GM19468 (cell line): ENCODE results near the gene CPVL.

Experiments used
- ATAC-seq: cut with Tn5 transposase; IDR thresholded peaks from one replicate; pipeline ENCODE4 v1.9.1; 2021; ENCODE audit warnings: mild to moderate bottlenecking, moderate library complexity, moderate number of reproducible peaks; ENCODE audit not compliant: unreplicated experiment; ENCODE audit errors: extremely low read depth

The CPVL gene

DNA sequence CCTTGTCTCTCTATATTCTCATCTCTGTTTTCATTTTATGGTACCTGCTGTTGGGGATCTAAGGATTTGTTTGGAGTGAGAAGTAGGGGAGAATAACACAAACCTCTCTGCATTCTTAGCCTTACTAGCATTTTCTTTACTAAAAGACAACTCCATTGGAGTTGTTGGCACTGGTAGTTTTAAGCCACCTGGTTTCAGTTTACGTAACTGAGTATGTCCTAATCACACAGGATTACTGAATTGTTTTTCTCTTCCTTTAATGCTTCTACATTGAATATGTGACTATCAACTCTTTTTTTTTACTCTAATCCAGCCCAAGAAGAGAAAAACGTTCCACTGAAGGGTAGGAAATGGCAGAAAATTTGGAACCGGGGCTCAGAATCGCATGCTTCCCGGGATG lies 158.2 kb downstream of the CPVL start:
- no peak for ATAC-seq

DNA sequence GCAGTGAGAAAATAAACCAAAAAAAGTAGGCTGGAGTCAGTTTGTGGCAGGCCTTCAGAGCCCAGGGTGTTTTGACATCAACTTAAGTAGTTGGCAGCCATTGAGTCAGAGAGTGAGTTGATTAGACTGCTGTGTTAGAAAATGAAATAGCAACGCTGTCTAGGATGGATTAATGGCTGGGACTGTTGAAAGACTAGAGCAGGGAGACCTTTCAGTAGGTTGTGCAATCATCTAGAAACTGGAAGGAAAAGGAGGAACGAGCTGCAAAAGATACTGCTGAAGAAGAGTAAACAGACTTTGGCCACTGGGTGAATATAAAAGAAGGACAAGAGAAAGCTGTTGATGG lies 159.6 kb downstream of the CPVL start:
- no peak for ATAC-seq

- no peak for ATAC-seq
Measured at GRCh38 chr7:28986028-28986764, 160.1 kb downstream of the CPVL start.

DNA sequence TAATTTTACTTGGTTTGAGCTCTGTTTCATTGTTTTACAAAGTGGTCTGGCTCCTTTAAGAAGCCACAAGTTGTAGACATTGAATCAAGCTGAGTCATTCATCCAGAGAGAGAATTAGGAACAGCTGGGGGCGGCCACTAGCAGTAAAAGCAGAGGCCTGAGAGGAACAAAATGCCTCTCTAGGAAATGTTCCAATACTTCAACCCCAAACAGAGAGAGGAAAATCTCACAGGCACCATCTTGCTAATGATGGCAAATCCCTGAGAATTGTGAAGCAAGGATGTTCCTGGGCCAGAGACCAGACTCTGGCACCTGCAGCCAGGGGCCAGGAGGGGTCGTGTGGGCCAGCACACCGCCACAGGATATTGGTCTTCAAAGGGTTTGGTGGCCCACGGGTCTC lies 161.7 kb downstream of the CPVL start:
- no peak for ATAC-seq

DNA sequence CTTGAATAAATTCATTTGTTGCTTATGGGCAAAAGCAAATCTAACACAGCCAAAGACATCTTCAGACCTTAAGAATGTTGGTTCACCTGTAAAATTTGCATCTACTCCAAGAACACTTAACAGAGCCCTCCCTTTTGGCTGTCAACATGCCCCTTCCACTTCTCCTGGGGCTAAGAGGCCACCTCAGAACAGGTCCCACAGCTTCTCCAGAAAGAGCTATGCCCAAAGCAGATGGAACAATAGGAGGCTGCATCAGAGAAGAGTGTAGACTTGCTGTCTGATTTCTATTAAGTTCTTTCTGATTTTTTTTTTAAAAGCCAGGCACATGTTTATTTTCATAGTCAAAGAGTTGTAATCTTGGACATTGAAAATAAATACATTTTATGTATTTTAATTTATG lies 162.1 kb downstream of the CPVL start:
- ATAC-seq: no peak

DNA sequence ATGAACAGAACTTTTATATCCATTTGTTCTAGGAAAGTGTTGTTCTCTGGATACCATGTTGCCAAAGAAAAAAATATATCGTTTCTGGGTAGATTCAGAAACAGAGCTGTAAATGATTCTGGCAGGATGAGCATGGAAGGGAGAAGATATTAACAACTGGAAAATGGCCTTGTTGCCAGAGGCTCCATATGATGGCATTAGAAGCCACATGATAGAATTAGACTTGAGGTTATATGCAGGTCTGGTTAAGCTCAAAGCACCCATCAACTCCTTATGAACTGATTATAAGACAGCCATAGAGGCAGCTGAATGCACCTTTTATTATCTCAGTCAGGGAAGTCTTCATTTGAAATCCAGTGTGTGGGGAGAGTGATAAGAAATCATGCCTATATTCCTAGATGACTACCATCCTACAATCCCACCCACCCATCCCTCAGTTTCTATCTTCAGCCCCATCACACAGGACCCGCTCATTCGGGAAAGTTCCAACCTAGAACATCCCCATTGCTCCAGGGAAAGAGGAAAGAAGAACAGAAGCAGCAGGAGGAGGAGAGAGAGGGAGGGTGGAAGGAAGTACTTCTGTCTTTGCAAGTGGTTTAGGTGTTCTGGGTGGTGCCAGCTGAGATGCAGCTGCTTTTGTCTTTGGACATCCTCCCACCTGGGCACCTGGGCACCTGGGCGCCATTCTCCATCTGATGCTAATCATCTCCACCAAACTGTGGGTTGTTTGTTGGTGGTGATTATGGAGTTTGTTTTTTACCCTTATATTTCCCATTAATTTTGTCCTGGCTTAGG lies 162.7 kb downstream of the CPVL start:
- ATAC-seq: no peak

- ATAC-seq: no peak
Measured at GRCh38 chr7:28981161-28981465, 165.2 kb downstream of the CPVL start.

GRCh38 chr7:28980451-28981160 lies 165.7 kb downstream of the CPVL start:
- no peak for ATAC-seq

DNA sequence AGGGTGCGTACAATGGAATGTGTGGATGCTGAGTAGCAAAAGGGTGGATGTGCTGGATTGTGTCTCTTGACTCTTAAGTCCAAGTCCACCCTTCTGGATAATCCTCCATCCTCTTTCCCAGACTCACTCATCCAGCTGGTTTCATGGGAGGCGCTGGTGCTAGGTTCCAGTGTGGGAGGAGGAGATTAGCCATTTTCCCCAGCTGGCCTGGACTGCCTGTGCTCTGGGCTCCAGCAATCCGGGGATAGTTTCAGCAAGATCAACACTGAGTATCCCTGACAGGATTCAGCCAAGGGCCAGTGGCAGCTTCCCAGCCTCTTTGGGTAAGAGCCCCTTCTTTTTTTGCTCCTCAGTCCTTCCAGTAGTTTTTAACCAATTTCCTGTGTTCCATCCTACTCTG lies 166.6 kb downstream of the CPVL start:
- ATAC-seq: no peak

DNA sequence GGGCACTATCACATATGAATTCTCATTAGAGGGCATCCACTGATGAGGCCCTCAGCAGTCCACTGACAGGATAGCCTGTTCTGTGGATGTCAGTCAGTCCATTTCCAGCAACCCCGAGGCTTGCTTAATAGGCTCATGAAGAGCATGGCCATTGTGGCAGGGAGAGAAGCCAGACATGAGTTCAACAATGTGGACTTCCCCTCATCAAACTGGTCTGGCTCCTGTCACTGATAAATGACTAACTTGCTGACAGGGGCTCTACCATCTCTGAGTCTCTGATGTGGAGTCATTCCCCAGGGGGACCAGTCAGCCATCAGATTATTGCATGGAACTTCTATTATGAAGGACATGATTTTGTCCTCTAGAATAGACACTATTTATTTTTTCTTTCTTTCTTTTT lies 168.5 kb downstream of the CPVL start:
- no peak for ATAC-seq

DNA sequence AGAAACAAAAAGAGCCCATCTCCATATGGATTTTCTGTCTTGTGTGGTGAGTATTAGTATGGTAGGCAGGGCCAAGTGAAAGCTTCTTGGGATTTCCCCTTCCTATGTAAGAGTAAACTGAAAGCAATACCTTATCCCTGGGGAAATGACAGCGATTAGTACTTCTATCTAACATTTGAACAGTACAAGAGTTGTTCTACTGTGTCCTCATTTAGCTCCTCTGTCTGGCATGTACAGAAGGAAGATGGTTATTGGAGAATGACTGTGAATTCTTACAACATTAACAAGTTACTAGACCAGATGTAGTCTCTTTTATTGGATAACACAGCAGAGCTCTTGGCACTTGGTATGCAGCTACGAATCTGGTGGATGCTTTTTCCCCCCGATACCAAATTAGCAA lies 170.3 kb downstream of the CPVL start:
- ATAC-seq: no peak

- no peak for ATAC-seq
Measured at GRCh38 chr7:28973591-28973990, 172.7 kb downstream of the CPVL start.

DNA sequence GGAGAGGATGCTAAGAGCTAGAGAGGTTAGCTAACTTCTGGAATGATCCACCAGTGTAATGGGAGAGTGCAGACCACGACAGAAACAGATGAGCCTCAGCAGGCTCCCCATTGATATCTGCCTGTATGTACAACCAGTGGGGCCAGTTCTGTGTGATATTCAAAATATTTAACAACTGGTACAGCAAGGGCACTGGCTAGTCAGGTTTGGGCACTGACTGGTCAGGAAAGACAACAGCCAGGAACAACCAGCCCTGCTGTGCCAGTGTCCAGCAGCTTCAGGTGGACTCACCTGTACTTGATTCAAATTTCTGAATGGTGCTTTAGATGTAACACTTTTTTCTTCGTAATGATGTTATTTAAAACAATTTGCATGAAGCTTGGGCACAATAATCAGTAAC lies 182.3 kb downstream of the CPVL start:
- no peak for ATAC-seq

DNA sequence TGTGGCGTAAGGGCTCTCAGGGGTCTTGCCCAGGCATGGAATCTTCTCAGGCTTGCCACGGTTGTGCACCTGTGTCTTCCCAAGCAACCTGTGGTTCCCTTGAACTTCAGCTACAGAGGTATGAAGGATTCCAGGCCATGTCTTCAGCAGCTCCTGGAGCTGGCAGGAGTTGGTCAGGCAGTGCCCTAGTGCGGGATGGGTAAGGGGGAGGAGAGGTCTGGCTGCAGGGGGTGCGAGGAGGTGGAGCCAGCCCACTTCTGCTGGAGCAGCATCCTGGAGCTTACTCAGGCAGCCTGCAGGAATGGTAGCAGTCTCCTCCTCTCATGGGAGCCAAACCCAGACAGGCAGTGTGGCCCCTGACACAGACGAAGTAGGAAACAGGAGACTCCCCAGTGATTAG lies 184.4 kb downstream of the CPVL start:
- no peak for ATAC-seq

DNA sequence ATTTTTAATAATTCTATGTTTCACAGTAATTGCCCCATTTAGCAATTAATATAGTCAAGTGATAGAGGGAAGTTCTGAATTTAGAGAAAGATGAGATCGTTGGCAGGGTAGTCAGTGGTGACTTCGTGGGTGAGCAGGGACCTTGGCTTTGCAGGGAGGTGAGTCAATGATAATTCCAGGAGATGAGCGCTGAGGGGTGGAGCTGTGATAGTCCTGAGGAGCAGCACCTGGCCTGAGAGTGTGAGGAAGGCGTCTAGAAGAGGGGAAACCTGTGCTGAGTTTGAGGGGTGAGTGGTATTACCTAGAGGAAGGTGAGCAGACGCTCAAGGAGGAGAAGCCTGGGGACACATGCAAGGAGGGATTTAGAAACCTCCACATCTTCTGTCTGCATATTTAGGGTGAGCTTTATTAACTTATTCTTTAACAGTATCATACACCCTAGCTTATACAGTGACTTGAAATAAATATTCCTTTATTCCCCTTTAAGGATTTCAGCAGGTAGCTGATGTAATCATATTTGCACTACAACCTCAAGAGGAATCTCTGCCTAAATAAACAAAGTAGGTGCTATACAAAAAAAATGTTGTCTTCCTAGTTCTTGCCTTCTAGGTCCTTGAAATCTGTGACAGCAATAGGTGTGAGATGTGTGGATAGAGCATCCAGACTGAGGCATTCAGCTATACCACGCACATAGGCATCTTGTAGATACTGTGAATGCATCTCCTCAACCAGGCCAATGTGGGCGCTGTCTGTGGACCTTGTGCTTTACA lies 186.1 kb downstream of the CPVL start:
- no peak for ATAC-seq

DNA sequence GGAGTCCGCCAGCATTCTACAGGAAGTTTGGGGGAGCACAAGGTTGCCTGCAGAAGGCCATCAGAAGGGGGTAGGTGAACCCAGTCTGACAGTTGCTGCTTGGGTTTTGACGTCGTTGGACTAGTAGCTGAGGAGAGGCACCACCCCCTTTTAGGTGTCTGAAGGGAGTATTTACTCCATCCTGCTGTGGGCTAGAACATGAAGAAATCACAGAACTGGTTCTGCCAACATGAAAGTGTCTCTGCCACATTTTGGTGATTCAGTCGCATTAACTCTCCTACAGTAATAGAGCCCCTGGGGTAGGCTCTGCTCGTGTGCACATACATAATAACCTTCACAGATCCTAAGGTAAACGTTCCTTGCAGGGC lies 187.4 kb downstream of the CPVL start:
- ATAC-seq: no peak

- ATAC-seq: no peak
Measured at GRCh38 chr7:28958235-28958979, 187.9 kb downstream of the CPVL start, which contains the start of gene TRIL. Gene TRIL (minus strand): TSS chr7:28958330. CDS start chr7:28958046, 284 bp downstream.

- no peak for ATAC-seq
Measured at GRCh38 chr7:28957751-28958234, 188.5 kb downstream of the CPVL start.

DNA sequence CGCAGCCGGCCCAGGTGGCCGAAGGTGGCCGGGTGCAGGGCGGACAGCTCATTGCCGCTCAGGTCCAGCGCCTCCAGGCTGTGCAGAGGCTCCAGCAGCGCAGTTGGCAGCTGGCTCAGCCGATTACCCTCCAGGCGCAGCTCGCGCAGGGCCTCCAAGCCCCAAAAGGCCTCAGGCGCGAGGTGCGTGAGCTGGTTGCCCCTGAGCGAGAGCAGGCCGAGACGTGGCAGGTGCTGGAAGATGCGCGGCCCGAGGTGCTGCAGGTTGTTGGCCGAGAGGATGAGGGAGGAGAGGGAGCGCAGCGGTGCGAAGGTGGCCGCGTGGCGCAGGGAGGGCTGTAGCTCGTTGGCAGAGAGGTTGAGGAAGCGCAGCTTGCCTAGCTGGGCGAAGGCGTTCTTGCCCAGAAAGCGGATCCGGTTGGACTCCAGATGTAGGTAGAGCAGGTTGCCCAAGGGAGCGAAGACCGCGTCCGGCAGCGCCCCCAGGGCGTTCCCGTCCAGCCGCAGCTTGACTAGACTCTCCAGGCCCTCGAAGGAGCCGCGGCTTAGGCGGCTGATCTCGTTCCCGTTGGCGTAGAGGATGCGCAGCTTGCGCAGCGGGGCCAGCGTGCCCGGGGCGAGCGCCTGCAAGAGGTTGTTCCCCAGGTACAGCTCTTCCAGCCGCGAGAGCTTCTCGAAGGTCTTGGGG lies 189.1 kb downstream of the CPVL start:
- ATAC-seq: no peak
